Thyroid gland (tissue), 4 donors: ENCODE data around the gene NR2C1.
"Not testable (repeated sequence)": the region's sequence is repeated elsewhere in the genome, so short reads cannot be mapped to it uniquely, and the experiment has no call there.

Experiments
- POLR2A ChIP-seq, 2 donors: fragments of 450-650 bp; IDR thresholded peaks; one replicate each; pipeline ENCODE4 v1.6.1; 2017; ENCODE audit warnings: antibody characterized with exemption in 2 of 2, mild to moderate bottlenecking in 2 of 2, moderate library complexity in 1 of 2
- TF ChIP-seq, protein P1 (sequence below), 6 experiments: fragments of 200-600 bp in 3 of 6; fragments of 450-650 bp in 3 of 6; sonication (generic) in 3 of 6; IDR thresholded peaks; one replicate each; pipeline ENCODE4 v1.5.1; 2016 to 2019; ENCODE audit warnings: antibody characterized with exemption in 6 of 6, mild to moderate bottlenecking in 2 of 6, inconsistent platforms in 1 of 6, moderate library complexity in 1 of 6

DNA sequence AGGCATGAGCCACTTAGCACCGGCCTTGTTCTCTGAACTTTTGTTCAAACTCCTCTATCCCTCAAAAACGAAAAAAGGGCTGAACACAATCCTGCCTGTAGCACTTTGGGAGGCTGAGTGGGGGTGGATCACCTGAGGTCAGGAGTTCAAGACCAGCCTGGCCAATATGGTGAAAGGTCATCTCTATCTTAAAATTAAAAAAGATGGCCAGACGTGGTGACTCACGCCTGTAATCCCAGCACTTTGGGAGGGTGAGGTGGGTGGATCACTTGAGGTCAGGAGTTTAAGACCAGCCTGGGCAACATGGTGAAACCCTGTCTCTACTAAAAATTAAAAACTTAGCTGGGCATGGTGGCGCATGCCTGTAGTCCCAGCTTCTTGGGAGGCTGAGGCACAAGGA is 28.5 kb upstream of the NR2C1 start:
- TF ChIP-seq, protein P1, sequence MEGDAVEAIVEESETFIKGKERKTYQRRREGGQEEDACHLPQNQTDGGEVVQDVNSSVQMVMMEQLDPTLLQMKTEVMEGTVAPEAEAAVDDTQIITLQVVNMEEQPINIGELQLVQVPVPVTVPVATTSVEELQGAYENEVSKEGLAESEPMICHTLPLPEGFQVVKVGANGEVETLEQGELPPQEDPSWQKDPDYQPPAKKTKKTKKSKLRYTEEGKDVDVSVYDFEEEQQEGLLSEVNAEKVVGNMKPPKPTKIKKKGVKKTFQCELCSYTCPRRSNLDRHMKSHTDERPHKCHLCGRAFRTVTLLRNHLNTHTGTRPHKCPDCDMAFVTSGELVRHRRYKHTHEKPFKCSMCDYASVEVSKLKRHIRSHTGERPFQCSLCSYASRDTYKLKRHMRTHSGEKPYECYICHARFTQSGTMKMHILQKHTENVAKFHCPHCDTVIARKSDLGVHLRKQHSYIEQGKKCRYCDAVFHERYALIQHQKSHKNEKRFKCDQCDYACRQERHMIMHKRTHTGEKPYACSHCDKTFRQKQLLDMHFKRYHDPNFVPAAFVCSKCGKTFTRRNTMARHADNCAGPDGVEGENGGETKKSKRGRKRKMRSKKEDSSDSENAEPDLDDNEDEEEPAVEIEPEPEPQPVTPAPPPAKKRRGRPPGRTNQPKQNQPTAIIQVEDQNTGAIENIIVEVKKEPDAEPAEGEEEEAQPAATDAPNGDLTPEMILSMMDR (IDR thresholded peaks at IDR 0.05), result not testable (repeated sequence)
- TF ChIP-seq POLR2A (IDR thresholded peaks at IDR 0.05), result not testable (repeated sequence)
